Fibroblast of lung (primary cell): Measurements from ENCODE around the gene MMP15. TPM values are rescaled to one million over a fixed set of nuclear protein-coding genes. Genes with fewer than 3 reads are reported as not detected.
"Not testable (repeated sequence)": the region's sequence is repeated elsewhere in the genome, so short reads cannot be mapped to it uniquely, and the experiment has no call there.

Source experiments
- DNase-seq, 2 donors: peaks; one replicate each; pipeline versions ENCODE4 v3.0.0 to v3.0.0-alpha.2; 2010; ENCODE audit warnings: low read depth in 2 of 2
- H2AFZ ChIP-seq: 2 replicates; pipeline ENCODE4 v1.5.1; 2012; ENCODE audit warnings: low read length, control low read depth, inconsistent platforms
- H3K27ac ChIP-seq: 2 replicates; pipeline ENCODE4 v1.5.1; 2011; ENCODE audit warnings: low read length, control low read depth; ENCODE audit not compliant: insufficient read depth
- H3K27me3 ChIP-seq: 2 replicates; pipeline ENCODE4 v1.5.1; 2011; ENCODE audit warnings: mild to moderate bottlenecking, low read length; ENCODE audit not compliant: control insufficient read depth, insufficient read depth
- H3K36me3 ChIP-seq: 2 replicates; pipeline ENCODE4 v1.5.1; 2011; ENCODE audit warnings: low read length; ENCODE audit not compliant: control insufficient read depth, insufficient read depth
- H3K4me1 ChIP-seq: 2 replicates; pipeline ENCODE4 v1.5.1; 2011; ENCODE audit warnings: low read length; ENCODE audit not compliant: control insufficient read depth, insufficient read depth; ENCODE audit errors: extremely low read depth
- H3K4me2 ChIP-seq: 2 replicates; pipeline ENCODE4 v1.5.1; 2011; ENCODE audit warnings: low read length, control low read depth; ENCODE audit not compliant: insufficient read depth; ENCODE audit errors: extremely low read depth
- H3K4me3 ChIP-seq, 4 experiments: fragments of 200-600 bp in 1 of 4; sonication (generic) in 1 of 4; replicated peaks in 1 of 4; 2 replicates each; pipeline ENCODE4 v1.5.1; 2011 to 2016; ENCODE audit warnings: low read length in 4 of 4, low read depth in 3 of 4, mild to moderate bottlenecking in 3 of 4, control low read depth in 2 of 4, inconsistent platforms in 1 of 4, mixed read lengths in 1 of 4; ENCODE audit not compliant: insufficient read depth in 1 of 4; ENCODE audit errors: control extremely low read depth in 1 of 4
- H3K79me2 ChIP-seq: 2 replicates; pipeline ENCODE4 v1.5.1; 2012; ENCODE audit warnings: mild to moderate bottlenecking, low read length, inconsistent platforms; ENCODE audit not compliant: control insufficient read depth, insufficient read depth
- H3K9ac ChIP-seq: 2 replicates; pipeline ENCODE4 v1.5.1; 2011; ENCODE audit warnings: mild to moderate bottlenecking, low read length, control low read depth; ENCODE audit not compliant: insufficient read depth
- H3K9me3 ChIP-seq: 2 replicates; pipeline ENCODE4 v1.5.1; 2012; ENCODE audit warnings: low read depth, low read length; ENCODE audit not compliant: control insufficient read depth, insufficient read depth
- H4K20me1 ChIP-seq: 2 replicates; pipeline ENCODE4 v1.5.1; 2011; ENCODE audit warnings: low read length; ENCODE audit not compliant: control insufficient read depth, insufficient read depth; ENCODE audit errors: extremely low read depth
- EZH2 ChIP-seq: IDR thresholded peaks from 2 replicates; pipeline ENCODE4 v1.5.1; 2012; ENCODE audit warnings: low read length, control low read depth, mild to moderate bottlenecking; ENCODE audit errors: missing control alignments
- polyA plus RNA-seq, 2 donors: library from polyadenylated mRNA; depleted of rRNA in 1 of 2; stranded (reverse) in 1 of 2; unstranded in 1 of 2; fragments of >200 nt; gene quantifications; 2 replicates each; pipeline ENCODE4 v1.2.1, GENCODE V29; 2011 to 2012; ENCODE audit warnings: missing spikeins in 1 of 2
- total RNA-seq: library from RNA; depleted of rRNA; stranded (reverse); fragments of >200 nt; gene quantifications from 2 replicates; pipeline ENCODE4 v1.2.1, GENCODE V29; 2014
- TF ChIP-seq, protein P1 (sequence below), 2 donors: IDR thresholded peaks in 1 of 2; conservative IDR thresholded peaks in 1 of 2; 1 replicate in 1 of 2; 2 replicates in 1 of 2; pipeline ENCODE4 v1.5.1; 2011 to 2012; ENCODE audit warnings: low read length in 2 of 2, control low read depth in 1 of 2, inconsistent platforms in 1 of 2, low read depth in 1 of 2, mild to moderate bottlenecking in 1 of 2

MMP15 gene
- total and polyA plus RNA-seq, 2 donors (not counting 1 experiment from before 2014, with no cell fraction given) = 0.74 to 6.4 TPM

DNA sequence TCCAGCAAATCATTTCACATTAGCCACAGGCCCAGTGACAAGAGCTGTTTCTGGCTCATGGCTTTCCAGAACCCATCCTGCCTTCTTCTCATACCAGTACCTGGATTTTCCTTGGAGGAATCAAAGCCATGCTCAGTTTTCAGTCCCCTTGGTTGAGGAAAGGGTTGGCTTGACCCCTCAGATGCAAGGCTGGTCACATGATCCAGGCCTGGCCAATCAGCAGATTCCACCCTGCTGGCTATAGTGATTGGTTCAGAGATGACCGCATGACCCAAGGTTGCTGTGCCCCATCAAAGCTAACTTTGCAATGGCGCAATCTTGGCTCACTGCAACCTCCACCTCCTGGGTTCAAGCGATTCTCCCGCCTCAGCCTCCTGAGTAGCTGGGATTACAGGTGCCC lies 45.0 kb downstream of the MMP15 start:
- Histone ChIP-seq H2AFZ (no peak overlapping the region), H3K27ac (no peak overlapping the region), H3K4me1 (no peaks in the 10 kb centered on the region), H3K36me3 (no peaks in the 10 kb centered on the region), H3K79me2 (no peaks in the 10 kb centered on the region), H3K27me3 (no peaks in the 10 kb centered on the region), H3K9ac (no peak overlapping the region), H3K4me2 (no peak overlapping the region), H3K4me3 (no peak overlapping the region), H3K9me3 (no peaks in the 10 kb centered on the region), H4K20me1 (no peaks in the 10 kb centered on the region)
- TF ChIP-seq, protein P1, sequence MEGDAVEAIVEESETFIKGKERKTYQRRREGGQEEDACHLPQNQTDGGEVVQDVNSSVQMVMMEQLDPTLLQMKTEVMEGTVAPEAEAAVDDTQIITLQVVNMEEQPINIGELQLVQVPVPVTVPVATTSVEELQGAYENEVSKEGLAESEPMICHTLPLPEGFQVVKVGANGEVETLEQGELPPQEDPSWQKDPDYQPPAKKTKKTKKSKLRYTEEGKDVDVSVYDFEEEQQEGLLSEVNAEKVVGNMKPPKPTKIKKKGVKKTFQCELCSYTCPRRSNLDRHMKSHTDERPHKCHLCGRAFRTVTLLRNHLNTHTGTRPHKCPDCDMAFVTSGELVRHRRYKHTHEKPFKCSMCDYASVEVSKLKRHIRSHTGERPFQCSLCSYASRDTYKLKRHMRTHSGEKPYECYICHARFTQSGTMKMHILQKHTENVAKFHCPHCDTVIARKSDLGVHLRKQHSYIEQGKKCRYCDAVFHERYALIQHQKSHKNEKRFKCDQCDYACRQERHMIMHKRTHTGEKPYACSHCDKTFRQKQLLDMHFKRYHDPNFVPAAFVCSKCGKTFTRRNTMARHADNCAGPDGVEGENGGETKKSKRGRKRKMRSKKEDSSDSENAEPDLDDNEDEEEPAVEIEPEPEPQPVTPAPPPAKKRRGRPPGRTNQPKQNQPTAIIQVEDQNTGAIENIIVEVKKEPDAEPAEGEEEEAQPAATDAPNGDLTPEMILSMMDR (conservative IDR thresholded peaks at IDR 0.05 in 1 of 2, IDR thresholded peaks at IDR 0.05 in 1 of 2; ENCODE audit: low read depth in 1 of 2, low read length in 2 of 2) = no peak
- TF ChIP-seq EZH2 = no peak
- DNase-seq = no peak

DNA sequence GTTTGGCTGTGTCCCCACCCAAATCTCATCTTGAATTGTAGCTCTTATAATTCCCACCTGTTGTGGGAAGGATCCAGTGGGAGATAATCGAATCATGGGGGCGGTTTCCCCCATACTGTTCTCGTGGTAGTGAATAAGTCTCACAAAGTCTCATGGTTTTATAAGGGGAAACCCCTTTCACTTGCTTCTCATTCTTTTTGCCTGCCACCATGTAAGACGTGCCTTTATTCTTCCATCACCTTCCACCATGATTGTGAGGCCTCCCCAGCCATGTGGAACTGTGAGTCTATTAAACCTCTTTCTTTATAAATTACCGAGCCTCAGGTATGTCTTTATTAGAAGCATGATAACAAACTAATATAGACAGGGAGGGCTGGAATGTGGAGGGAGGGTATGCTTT lies 46.6 kb downstream of the MMP15 start:
- not testable (repeated sequence) for H3K4me1 ChIP-seq, H3K9ac ChIP-seq, DNase-seq, H3K27me3 ChIP-seq, H4K20me1 ChIP-seq, H3K9me3 ChIP-seq, H3K4me3 ChIP-seq, H3K36me3 ChIP-seq, H3K27ac ChIP-seq, H2AFZ ChIP-seq, H3K79me2 ChIP-seq, H3K4me2 ChIP-seq

DNA sequence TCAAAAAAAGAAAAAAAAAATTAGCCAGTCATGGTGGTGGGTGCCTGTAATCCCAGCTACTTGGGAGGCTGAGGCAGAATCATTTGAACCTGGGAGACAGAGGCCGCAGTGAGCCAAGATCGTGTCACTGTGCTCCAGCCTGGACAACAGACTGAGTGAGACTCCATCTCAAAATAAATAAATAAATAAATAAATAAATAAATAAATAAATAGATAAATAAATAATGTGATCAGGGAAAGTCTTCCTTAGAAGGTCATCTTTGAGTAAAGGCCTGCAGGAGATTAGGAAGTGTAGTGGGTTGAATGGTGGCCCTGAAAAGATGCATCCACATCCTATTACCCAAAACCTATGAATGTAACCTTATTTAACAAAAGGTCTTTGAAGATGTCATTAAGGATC lies 47.5 kb downstream of the MMP15 start:
- not testable (repeated sequence) for H3K27me3 ChIP-seq

DNA sequence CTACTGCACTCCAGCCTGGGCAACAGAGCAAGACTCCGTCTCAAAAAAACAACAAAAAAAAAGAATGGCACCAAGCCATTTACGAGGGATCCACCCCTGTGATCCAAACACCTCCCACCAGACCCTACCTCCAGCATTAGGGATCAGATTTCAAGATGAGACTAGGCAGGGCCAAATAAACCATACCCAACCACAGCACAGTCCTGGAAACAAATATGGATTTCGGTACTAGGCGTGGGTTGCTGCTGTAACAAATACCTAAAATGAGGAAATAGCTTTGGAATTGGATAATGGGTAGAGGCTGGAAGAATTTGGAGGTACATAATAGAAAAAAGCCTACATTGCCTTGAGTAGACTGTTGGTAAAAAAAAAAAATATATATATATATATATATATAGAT lies 49.1 kb downstream of the MMP15 start:
- H4K20me1 ChIP-seq = no peaks in the 10 kb centered on the region
- H2AFZ ChIP-seq = no peak overlapping the region
- TF ChIP-seq, protein P1 (conservative IDR thresholded peaks at IDR 0.05 in 1 of 2, IDR thresholded peaks at IDR 0.05 in 1 of 2; ENCODE audit: low read depth in 1 of 2, low read length in 2 of 2) = no peak
- TF ChIP-seq EZH2 = no peak
- no peaks in the 10 kb centered on the region for H3K27me3 ChIP-seq
- no peaks in the 10 kb centered on the region for H3K79me2 ChIP-seq
- no peaks in the 10 kb centered on the region for H3K36me3 ChIP-seq
- no peak overlapping the region for H3K9ac ChIP-seq
- no peaks in the 10 kb centered on the region for H3K4me1 ChIP-seq
- no peak overlapping the region for H3K4me2 ChIP-seq
- no peak overlapping the region for H3K4me3 ChIP-seq
- DNase-seq = no peak
- H3K9me3 ChIP-seq = no peaks in the 10 kb centered on the region
- H3K27ac ChIP-seq = no peak overlapping the region

More for the DNA sequence above, 47.5 kb downstream of the MMP15 start:
- not testable (repeated sequence) for H4K20me1 ChIP-seq, H3K4me2 ChIP-seq, H3K79me2 ChIP-seq, H3K27ac ChIP-seq, DNase-seq, H3K4me3 ChIP-seq, H3K9me3 ChIP-seq, H3K4me1 ChIP-seq, H3K36me3 ChIP-seq, H2AFZ ChIP-seq, H3K9ac ChIP-seq
